ENCODE measurements around the gene LTB4R2. TPM values are rescaled to one million over a fixed set of nuclear protein-coding genes. Genes with fewer than 3 reads are reported as not detected.

Gene LTB4R2, protein sequence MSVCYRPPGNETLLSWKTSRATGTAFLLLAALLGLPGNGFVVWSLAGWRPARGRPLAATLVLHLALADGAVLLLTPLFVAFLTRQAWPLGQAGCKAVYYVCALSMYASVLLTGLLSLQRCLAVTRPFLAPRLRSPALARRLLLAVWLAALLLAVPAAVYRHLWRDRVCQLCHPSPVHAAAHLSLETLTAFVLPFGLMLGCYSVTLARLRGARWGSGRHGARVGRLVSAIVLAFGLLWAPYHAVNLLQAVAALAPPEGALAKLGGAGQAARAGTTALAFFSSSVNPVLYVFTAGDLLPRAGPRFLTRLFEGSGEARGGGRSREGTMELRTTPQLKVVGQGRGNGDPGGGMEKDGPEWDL
- total RNA-seq (2022; extraction: Qiagen RNA extraction): 2.4 to 5.1 TPM (median 4.0 TPM) in 5 replicates

DNA sequence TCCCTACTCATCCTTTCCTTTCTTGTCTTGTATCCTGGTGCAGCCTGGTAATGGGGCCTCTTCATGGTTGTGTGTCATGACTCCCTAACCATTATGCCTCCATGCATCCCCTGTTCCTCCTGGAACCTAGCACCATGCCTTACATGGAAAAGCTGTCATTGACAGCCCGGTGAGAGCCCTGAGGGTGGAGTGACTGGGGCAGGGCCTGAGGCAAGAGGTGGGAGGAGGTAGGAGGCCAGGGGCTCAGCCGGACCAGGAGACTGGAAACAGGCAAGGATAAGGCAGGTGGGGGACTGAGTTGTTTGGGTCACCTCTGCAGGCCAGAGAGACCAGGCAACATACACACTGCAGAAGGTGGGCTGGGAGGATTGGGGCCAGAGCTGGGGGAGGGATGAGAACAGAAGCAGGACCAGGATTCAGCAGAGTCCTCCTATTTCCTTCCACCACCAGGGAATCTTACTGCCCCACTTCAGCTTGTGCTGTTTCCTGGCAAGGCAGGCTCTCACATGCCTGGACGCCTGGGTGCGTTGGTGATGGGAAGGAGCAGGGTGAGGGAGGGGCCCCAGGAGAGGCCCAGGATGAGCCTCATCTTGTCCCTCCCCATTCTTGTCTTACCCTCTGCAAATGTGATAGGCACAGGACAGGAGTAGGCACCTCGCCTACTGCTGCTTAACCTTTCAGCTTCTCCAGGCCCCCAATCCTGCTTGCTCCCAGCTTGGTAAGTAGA is at the start of gene LTB4R2:
Gene LTB4R2, plus strand, starts transcription at position 603 of the 727 bp plus-strand sequence. CDS start 525 bp downstream, outside the sequence.

DNA sequence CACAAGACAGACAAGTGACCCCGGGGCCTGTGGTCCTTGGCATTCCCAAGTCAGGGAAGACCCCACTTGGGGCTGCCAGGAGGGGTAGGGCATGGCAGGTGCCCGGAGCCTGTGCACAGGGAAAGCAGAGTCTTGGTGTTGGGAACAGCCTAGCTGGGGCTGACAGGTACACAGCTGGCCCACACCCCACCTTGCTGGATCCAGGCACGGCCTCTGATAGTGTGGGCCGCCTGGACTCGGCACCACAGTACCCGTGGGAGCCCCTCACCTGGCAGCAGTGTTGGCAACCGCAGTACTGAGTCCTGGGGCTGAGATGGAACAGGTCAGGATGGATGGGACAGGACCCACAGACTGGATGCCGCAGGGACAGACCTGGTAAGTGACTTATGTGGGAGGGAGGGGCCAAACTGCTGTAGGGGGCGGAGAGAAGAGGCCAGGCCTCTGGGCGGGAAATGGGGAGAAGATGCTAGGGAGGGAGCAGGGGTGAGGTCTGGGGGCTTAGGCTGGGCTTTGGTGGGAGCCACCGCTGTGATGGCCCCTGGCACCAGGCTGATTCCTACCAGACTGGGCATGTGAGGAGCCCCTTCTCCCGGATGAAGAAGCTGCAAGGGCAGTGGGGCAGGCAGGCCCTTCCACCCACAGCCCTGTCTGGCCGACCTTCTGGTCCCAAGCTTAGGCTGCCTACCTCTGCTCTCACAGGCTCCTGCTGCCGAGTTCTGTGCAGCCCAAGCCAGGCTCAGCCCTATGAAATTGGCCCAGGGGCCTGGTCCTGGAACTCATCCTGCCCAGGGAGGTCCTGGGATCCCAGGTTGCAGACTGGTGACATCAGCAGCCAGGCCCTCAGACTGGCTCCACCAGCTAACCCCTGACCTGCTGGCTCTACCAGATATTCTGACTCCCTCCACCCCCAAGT is 46.9 kb upstream of the LTB4R2 start, which contains the start of gene TGM1:
Gene TGM1, minus strand, starts transcription at position 357 of the 913 bp plus-strand sequence. CDS start 825 bp downstream, outside the sequence.

DNA sequence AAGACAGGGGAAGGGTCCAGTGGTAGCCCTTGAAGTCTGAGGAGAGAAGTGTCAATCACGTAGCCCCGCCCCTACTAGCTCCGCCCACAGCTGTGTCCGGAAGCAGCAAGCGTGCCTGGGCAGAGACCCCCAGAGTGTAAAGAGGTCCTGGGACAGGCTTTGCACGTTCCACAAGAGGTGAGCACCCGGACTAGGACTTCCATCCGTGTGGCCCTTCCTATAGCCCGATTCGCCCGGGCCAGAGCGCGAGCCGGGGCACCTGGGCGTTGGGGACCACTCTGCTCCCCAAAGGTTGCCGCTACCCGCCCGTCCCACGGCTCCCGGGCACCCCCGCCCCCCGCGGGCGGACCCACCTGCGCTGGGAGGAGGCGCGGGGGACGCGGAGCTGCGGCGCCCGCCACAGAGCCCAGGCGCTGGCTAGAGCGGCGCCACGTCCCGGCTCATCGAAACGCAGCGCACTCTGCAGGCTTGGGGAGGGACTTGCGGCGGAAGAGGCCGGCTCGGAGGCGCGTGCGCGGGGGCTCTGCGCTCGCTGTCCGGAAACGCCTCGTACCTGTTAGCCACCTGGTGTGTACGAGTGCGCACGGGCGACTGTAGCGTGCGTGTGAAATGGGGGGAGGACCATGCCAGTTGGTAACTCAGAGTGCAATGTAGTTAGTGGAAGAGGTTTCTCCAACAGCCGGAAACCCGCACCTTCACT is 38.7 kb upstream of the LTB4R2 start, which contains the start of gene RABGGTA:
Gene RABGGTA, minus strand, starts transcription at position 464 of the 700 bp plus-strand sequence. CDS start 482 bp downstream, outside the sequence.

DNA sequence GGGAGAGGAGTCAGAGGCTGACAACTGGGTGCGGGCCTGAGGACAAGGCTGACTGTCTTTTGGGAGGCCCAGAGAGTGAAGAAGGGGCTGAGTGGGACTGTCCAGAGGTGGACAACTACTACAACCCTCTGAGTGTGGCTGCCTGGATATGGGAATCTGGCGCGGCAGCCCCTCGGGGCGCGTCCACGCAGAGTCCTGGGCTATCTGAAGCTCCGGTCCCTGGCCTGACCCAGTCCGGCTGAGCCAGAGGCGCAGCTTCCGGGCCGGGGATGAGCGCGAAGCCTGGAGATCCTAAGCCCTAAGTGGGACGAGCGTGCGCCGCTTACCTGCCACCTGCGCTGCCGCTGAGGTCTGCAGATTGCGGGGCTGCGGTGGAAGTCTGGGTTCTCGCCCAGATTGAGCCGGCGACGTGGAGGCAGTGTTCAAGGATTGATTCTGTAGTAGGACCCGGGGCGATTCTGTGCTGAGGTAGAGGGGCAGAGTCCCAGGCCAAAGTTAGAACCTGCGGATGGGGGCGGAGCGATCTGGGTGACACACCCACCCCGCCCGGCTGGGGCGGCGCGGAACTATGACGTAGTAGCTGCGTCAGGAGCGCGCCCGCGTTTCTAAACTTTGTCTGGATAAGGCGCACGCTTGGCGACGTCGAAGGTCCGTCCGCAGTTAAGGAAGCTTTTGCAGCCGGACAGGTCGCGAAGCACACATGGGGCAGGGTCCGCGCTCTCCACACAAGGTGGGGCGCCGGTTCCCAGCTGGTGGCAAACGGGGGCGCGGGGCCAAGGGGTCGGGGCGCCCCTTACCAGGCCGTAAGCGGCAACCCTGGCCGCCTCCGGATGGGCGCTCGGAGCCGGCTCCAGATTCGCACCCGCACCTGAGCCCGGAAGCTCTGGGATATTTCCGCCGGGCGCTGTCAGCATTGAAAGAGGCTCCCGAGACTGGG is 10.4 kb upstream of the LTB4R2 start, which contains the start of the genes DHRS1 and NOP9:
Gene DHRS1, minus strand, starts transcription at position 526 of the 937 bp plus-strand sequence. CDS start 674 bp downstream, outside the sequence.
Gene NOP9, plus strand, starts transcription at position 596 of the 937 bp plus-strand sequence. Its CDS starts 105 bp downstream, at position 701.

DNA sequence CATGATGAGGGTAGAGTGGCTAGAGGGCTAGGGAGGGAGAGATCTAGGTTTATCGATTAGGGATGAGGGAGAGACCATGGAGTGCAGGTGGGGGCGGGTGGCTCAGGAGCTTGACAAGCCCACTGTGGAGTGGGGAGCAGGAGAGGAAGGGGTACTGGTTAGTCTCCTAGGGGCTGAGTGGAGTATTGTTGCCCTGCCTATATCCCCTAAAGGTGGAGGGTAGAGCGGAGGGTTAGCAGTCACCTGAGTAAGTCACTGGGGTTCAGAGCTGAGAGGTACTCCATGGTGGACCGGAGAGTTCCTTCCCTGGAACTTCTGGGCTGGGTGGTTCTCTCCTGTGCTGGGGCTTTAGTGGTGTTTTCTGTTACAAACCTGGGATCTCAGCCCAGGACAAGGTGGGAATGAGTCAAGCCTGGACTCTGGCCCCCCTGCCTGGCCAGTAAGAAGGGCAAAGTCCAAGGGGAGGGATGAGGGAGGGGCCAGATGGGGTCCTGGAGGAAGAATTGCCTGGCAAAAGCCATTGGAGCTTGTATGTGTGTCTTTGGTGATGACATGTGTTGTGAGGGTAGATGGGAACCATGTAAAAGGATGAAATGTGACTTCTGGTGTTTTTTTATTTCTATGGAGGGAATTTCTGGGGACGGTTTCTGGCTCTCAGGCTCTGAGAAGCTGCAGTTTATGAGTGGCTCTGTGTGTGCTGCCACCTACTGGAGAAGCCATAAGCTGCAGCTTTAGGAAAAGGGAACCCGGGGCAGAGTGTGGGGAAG is 2.2 kb upstream of the LTB4R2 start, which contains the start of gene CIDEB:
Gene CIDEB, minus strand, starts transcription at position 403 of the 767 bp plus-strand sequence. Its CDS starts 119 bp downstream, at position 284.

DNA sequence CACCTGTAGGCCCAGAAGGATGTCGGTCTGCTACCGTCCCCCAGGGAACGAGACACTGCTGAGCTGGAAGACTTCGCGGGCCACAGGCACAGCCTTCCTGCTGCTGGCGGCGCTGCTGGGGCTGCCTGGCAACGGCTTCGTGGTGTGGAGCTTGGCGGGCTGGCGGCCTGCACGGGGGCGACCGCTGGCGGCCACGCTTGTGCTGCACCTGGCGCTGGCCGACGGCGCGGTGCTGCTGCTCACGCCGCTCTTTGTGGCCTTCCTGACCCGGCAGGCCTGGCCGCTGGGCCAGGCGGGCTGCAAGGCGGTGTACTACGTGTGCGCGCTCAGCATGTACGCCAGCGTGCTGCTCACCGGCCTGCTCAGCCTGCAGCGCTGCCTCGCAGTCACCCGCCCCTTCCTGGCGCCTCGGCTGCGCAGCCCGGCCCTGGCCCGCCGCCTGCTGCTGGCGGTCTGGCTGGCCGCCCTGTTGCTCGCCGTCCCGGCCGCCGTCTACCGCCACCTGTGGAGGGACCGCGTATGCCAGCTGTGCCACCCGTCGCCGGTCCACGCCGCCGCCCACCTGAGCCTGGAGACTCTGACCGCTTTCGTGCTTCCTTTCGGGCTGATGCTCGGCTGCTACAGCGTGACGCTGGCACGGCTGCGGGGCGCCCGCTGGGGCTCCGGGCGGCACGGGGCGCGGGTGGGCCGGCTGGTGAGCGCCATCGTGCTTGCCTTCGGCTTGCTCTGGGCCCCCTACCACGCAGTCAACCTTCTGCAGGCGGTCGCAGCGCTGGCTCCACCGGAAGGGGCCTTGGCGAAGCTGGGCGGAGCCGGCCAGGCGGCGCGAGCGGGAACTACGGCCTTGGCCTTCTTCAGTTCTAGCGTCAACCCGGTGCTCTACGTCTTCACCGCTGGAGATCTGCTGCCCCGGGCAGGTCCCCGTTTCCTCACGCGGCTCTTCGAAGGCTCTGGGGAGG is 985 bp downstream of the LTB4R2 start, which contains the start of gene LTB4R:
Gene LTB4R, plus strand, starts transcription at position 857 of the 959 bp plus-strand sequence. CDS start 4,150 bp downstream, outside the sequence.

DNA sequence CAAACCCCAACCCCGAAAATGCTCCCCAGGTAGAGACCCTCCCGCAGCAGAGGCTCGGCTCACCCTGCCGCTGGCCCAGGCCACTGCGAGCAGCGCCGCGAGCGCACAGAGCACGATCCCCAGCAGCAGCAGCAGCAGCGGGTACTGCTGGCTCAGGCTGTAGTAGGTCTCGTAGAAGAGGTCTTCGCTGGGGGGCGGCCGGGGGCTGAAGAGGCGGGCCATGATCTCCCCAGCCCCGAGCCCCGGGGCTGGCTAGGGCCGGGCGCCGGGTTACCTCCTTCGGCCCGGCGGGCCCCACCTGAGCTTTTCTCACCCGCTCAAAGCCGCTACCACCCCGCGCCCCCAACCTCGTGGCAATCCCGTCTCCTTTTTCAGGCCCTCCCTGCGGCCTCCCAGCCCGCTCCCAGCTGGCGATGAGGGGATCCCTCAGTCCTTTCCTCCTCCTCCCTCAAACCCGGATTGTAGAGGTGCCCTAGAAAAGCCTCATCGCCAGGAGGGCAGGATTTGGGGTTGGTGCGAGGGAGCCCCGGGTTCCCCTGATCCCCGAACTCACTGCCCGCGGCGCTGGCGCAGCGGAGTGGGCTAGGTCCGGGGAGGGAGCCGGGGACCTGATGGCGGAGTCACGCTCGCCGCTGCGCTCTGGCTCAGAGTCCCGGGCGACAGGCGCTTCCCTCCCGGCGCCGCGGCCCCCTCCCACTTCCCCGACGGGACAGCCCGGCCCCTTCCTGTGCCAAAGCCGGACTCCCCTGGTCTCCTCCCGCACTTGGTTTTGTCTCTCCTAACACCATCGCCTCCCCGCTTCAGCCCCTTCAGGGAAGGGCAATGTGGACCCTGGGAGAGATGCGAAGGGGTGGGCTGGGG is 24.7 kb downstream of the LTB4R2 start, which contains the start of gene ADCY4:
Gene ADCY4, minus strand, starts transcription at position 641 of the 861 bp plus-strand sequence. Its CDS starts 419 bp downstream, at position 222.

DNA sequence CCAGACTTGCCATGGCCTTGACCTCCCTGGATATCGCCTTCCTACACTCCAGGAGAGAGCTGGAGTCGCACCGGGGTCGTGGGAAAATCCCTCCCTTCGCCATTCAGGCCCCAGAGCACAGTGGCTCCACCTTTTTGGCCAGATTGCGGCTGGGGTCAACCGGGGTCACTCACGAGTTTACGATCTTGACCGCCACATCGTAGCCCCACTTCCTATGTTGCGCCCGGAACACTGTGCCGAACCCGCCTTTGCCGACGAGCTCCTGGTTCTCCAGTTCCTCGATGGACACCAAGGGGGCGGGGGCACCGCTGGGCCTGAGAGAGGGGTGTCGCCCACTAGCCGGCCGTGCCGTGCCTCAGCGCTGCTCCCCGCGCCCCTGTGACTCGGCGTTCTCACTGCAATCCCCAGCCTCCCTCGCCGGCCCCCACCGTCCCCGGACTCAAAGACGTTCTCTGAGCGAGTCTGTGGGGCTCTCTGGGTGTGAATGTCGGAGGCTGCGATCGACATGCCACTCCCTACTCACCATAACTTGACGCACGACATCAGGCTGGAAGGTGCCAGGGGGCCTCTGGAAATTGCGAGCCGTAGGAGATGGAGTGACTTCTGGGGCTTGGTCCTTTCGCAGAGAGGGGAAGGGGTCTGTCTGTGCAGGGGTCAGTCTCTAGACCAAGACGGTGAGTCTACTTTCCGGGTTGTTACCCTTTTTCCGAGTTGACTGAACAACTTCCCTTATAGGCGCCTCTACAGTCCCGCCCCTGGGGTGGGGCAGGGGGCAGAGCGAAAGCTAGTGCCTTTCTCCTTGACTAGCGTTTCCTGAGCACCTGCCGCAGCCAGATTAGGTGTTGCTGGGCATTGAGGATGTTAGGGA is 29.6 kb downstream of the LTB4R2 start, which contains the start of gene RIPK3:
Gene RIPK3, minus strand, starts transcription at position 708 of the 868 bp plus-strand sequence. Its CDS starts 165 bp downstream, at position 543.

Other genes with a start within 250 kb of the LTB4R2 start
- gene CPNE6, start 238.6 kb upstream of the LTB4R2 start, total RNA-seq (2022; extraction: Qiagen RNA extraction): 0.05 to 0.12 TPM (median 0.06 TPM) in 4 of 5 replicates, not detected in the other
- gene PCK2, start 215.8 kb upstream of the LTB4R2 start, total RNA-seq (2022; extraction: Qiagen RNA extraction): 17.2 to 22.3 TPM (median 20.2 TPM) in 5 replicates
- gene DCAF11, start 195.4 kb upstream of the LTB4R2 start, total RNA-seq (2022; extraction: Qiagen RNA extraction): 20.3 to 26.4 TPM (median 20.7 TPM) in 5 replicates
- gene NRL, start 195.2 kb upstream of the LTB4R2 start, total RNA-seq (2022; extraction: Qiagen RNA extraction): 0.74 to 1.1 TPM (median 0.98 TPM) in 5 replicates
- 0.10 to 0.13 TPM in 2 of 5 replicates, not detected in the others for gene FITM1, start 179.5 kb upstream of the LTB4R2 start, total RNA-seq (2022; extraction: Qiagen RNA extraction)
- gene PSME1, start 173.9 kb upstream of the LTB4R2 start, total RNA-seq (2022; extraction: Qiagen RNA extraction): 158 to 182 TPM (median 161 TPM) in 5 replicates
- gene EMC9, start 168.5 kb upstream of the LTB4R2 start, total RNA-seq (2022; extraction: Qiagen RNA extraction): 46.5 to 62.7 TPM (median 58.0 TPM) in 5 replicates
- gene PSME2, start 163.5 kb upstream of the LTB4R2 start, total RNA-seq (2022; extraction: Qiagen RNA extraction): 150 to 197 TPM (median 159 TPM) in 5 replicates
- 20.3 to 33.7 TPM (median 32.3 TPM) in 5 replicates for gene RNF31, start 162.6 kb upstream of the LTB4R2 start, total RNA-seq (2022; extraction: Qiagen RNA extraction)
- gene IRF9, start 148.9 kb upstream of the LTB4R2 start, total RNA-seq (2022; extraction: Qiagen RNA extraction): 15.6 to 20.2 TPM (median 16.5 TPM) in 5 replicates
- gene REC8, start 138.1 kb upstream of the LTB4R2 start, total RNA-seq (2022; extraction: Qiagen RNA extraction): 2.7 to 5.3 TPM (median 3.3 TPM) in 5 replicates
- 75.4 to 87.1 TPM (median 80.0 TPM) in 5 replicates for gene IPO4, start 121.3 kb upstream of the LTB4R2 start, total RNA-seq (2022; extraction: Qiagen RNA extraction)
- 60.6 to 69.9 TPM (median 64.6 TPM) in 5 replicates for gene TM9SF1, start 114.7 kb upstream of the LTB4R2 start, total RNA-seq (2022; extraction: Qiagen RNA extraction)
- not detected in 5 replicates for gene TSSK4, start 104.4 kb upstream of the LTB4R2 start, total RNA-seq (2022; extraction: Qiagen RNA extraction)
- 78.2 to 100.0 TPM (median 79.3 TPM) in 5 replicates for gene CHMP4A, start 96.7 kb upstream of the LTB4R2 start, total RNA-seq (2022; extraction: Qiagen RNA extraction)
- 28.9 to 33.7 TPM (median 31.1 TPM) in 5 replicates for gene MDP1, start 94.1 kb upstream of the LTB4R2 start, total RNA-seq (2022; extraction: Qiagen RNA extraction)
- 433 to 471 TPM (median 446 TPM) in 5 replicates for gene NEDD8, start 77.8 kb upstream of the LTB4R2 start, total RNA-seq (2022; extraction: Qiagen RNA extraction)
- 53.0 to 66.2 TPM (median 54.3 TPM) in 5 replicates for gene GMPR2, start 77.2 kb upstream of the LTB4R2 start, total RNA-seq (2022; extraction: Qiagen RNA extraction)
- gene TINF2, start 67.5 kb upstream of the LTB4R2 start, total RNA-seq (2022; extraction: Qiagen RNA extraction): 33.4 to 37.5 TPM (median 36.9 TPM) in 5 replicates
- 0.93 to 1.8 TPM (median 1.1 TPM) in 5 replicates for gene TGM1, start 47.0 kb upstream of the LTB4R2 start, total RNA-seq (2022; extraction: Qiagen RNA extraction)
- 15.8 to 17.3 TPM (median 16.6 TPM) in 5 replicates for gene RABGGTA, start 38.5 kb upstream of the LTB4R2 start, total RNA-seq (2022; extraction: Qiagen RNA extraction)
- gene DHRS1, start 10.4 kb upstream of the LTB4R2 start, total RNA-seq (2022; extraction: Qiagen RNA extraction): 9.9 to 12.1 TPM (median 12.0 TPM) in 5 replicates
- gene NOP9, start 10.3 kb upstream of the LTB4R2 start, total RNA-seq (2022; extraction: Qiagen RNA extraction): 13.4 to 16.4 TPM (median 14.4 TPM) in 5 replicates
- gene CIDEB, start 2.2 kb upstream of the LTB4R2 start, total RNA-seq (2022; extraction: Qiagen RNA extraction): 0.12 to 0.26 TPM (median 0.23 TPM) in 5 replicates
- gene LTB4R, start 1.4 kb downstream of the LTB4R2 start, total RNA-seq (2022; extraction: Qiagen RNA extraction): 3.1 to 6.1 TPM (median 5.2 TPM) in 5 replicates
- not detected in 5 replicates for gene ADCY4, start 24.9 kb downstream of the LTB4R2 start, total RNA-seq (2022; extraction: Qiagen RNA extraction)
- not detected in 5 replicates for gene RIPK3, start 29.9 kb downstream of the LTB4R2 start, total RNA-seq (2022; extraction: Qiagen RNA extraction)
- 0.05 to 0.31 TPM (median 0.07 TPM) in 5 replicates for gene NFATC4, start 58.0 kb downstream of the LTB4R2 start, total RNA-seq (2022; extraction: Qiagen RNA extraction)
- 0.31 to 0.44 TPM (median 0.41 TPM) in 5 replicates for gene NYNRIN, start 88.9 kb downstream of the LTB4R2 start, total RNA-seq (2022; extraction: Qiagen RNA extraction)
- gene CBLN3, start 119.5 kb downstream of the LTB4R2 start, total RNA-seq (2022; extraction: Qiagen RNA extraction): 1.0 to 1.7 TPM (median 1.3 TPM) in 5 replicates
- 22.8 to 28.3 TPM (median 24.8 TPM) in 5 replicates for gene KHNYN, start 119.8 kb downstream of the LTB4R2 start, total RNA-seq (2022; extraction: Qiagen RNA extraction)
- gene SDR39U1, start 132.6 kb downstream of the LTB4R2 start, total RNA-seq (2022; extraction: Qiagen RNA extraction): 40.2 to 54.8 TPM (median 51.8 TPM) in 5 replicates
- not detected in 5 replicates for gene CMA1, start 198.1 kb downstream of the LTB4R2 start, total RNA-seq (2022; extraction: Qiagen RNA extraction)